ENCODE data around the gene GPR148. TPM values are rescaled to one million over a fixed set of nuclear protein-coding genes. Genes with fewer than 3 reads are reported as not detected.
"Not testable (repeated sequence)": the region's sequence is repeated elsewhere in the genome, so short reads cannot be mapped to it uniquely, and the experiment has no call there.

The GPR148 gene, protein sequence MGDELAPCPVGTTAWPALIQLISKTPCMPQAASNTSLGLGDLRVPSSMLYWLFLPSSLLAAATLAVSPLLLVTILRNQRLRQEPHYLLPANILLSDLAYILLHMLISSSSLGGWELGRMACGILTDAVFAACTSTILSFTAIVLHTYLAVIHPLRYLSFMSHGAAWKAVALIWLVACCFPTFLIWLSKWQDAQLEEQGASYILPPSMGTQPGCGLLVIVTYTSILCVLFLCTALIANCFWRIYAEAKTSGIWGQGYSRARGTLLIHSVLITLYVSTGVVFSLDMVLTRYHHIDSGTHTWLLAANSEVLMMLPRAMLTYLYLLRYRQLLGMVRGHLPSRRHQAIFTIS
- not detected for total RNA-seq

DNA sequence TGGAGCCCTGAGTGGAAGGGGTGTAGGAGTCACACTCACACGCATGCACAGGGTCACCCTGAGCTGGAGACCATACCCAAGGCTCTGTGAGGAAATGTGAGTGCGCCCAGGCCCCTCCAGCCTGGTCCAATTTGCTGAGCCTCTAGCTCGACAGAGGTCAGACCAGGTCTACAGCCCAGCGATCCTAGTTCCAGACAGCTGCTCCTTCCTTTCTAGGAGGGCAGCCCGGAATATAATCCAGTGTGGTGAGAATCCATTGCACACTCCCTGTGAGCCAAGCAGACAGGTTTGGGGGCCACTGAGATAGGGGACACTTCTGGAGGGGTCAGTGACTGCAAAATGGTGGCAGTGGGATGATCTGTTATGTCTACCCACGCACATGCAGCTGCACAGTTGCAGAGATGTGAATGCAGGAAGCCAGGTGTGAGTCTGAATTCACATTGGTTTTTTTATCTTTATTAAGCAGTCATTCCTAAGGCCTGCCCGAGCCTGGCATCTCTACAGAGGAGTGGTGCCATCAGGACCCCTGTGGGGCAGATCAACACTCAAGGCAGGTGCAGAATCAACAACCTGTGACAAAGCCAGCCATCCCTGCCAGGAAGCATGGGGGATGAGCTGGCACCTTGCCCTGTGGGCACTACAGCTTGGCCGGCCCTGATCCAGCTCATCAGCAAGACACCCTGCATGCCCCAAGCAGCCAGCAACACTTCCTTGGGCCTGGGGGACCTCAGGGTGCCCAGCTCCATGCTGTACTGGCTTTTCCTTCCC is at the start of gene GPR148:
Gene GPR148, plus strand, starts transcription at position 522 of the 768 bp plus-strand sequence. Its CDS starts 82 bp downstream, at position 604.
- no peaks in the 10 kb centered on the region for H3K9me3 Mint-ChIP-seq
- H3K36me3 Mint-ChIP-seq (ENCODE audit: low read depth) = no peaks in the 10 kb centered on the region
- H3K27ac Mint-ChIP-seq = peak within 1 kb of the TSS; percentile 80
- peaks cover 24% of the 10 kb centered on the region for H3K27me3 Mint-ChIP-seq
- ChIA-PET CTCF (interaction anchor here (1.1 to 4.7 kb wide), 3 partner anchors 7 to 145 kb away, joined by 4 to 34 read pairs (median 5); no protein-coding TSS in a partner anchor), POLR2A (interaction anchor here (0.9 to 1.6 kb wide), 5 partner anchors 18 to 386 kb away, joined by 3 to 4 read pairs (median 3); partner anchors contain the start of gene IMP4)
- DNase-seq = no peak
- peaks cover 38% of the 10 kb centered on the region for H3K4me1 Mint-ChIP-seq
- H3K4me3 Mint-ChIP-seq = peak within 1 kb of the TSS; percentile 76

DNA sequence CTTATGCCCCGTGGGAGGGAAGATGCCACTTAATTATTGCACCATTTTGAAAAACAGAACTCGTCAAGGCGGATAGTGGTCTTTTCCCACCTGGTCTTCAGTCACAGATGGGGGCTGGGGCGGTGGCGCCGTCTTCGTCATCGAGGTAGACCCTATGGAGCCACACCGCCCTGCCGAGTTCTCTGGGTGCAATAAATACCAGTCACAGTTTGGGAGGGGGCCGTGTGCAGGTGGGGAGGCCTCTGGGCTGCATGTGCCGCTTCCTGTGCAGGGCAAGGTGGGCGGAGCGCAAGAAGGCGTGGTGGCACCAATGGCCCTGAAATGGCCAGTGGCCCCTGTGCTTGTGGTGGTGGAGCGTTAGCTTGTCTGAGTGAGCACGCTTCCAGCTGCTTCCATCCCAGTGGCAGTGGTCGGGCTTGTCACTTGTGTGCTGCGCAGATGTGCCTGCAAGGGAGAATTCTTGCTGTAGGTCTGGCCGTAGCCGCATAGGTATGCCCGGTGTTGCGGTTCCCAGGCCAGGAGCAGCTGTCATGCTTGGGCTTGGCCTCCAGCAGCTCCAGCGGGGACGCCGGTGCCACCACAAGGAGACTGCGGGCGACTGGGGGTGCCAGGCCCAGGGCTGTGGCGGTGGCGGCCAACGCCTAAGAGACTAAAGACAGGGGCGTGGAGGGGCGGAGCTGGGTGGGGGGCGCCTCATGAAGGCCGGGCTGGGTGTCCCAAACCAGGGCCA is 36.7 kb upstream of the GPR148 start:
- DNase-seq; H3K4me1 Mint-ChIP-seq; POLR2A ChIA-PET; H3K4me3 Mint-ChIP-seq; H3K9me3 Mint-ChIP-seq; H3K36me3 Mint-ChIP-seq (ENCODE audit: low read depth); H3K27ac Mint-ChIP-seq; CTCF ChIA-PET: not testable (repeated sequence)
- peaks cover 16% of the 10 kb centered on the region for H3K27me3 Mint-ChIP-seq

DNA sequence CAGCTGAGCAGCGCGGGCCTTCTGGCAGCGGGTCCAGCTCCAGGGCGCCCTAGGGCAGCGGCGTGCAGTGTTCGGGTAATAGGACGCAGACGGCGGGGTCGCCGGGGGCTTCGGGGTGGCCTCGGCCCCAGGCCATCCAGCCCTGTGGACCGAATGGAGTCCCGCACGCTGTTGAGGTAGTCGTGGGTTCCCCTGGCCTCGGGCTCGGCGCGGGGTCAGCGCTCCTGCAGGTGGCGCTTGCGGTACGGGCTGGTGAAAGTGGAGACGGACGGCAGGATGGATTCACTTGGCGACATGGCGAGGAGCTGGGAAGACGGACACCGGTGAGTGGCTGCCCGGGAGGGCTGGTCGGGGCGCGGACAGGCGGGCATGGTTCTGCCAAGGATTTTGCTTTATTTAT is 35.4 kb upstream of the GPR148 start:
- DNase-seq = peak; percentile 21
- H3K36me3 Mint-ChIP-seq (ENCODE audit: low read depth) = not testable (repeated sequence)

DNA sequence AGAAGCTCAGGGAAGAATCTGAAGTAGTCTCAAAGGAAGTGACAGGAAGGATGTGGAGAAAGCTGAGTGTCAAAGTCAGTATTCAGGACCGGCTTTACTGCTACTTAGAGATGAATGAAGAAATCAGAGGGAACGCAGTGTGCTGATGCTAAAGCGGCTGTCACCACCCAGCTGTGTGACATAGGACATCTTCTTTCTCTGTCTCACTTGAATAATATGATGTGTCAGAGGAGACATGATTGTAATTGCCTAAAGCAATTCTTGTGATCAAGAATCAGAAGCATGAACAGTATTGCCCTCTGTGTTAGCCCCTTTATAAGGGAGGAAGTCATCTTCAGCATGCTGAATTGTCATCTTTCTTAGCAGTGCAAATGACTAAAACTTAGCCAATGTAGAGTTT is 25.6 kb upstream of the GPR148 start:
- CTCF ChIA-PET; H3K36me3 Mint-ChIP-seq (ENCODE audit: low read depth); H3K4me3 Mint-ChIP-seq; H3K27ac Mint-ChIP-seq; DNase-seq; H3K9me3 Mint-ChIP-seq; POLR2A ChIA-PET; H3K4me1 Mint-ChIP-seq: not testable (repeated sequence)
- peaks cover 11% of the 10 kb centered on the region for H3K27me3 Mint-ChIP-seq

More for the DNA sequence above, 35.4 kb upstream of the GPR148 start:
- H3K9me3 Mint-ChIP-seq, H3K4me1 Mint-ChIP-seq, H3K4me3 Mint-ChIP-seq, H3K27ac Mint-ChIP-seq, CTCF ChIA-PET, POLR2A ChIA-PET: not testable (repeated sequence)
- peaks cover 16% of the 10 kb centered on the region for H3K27me3 Mint-ChIP-seq

DNA sequence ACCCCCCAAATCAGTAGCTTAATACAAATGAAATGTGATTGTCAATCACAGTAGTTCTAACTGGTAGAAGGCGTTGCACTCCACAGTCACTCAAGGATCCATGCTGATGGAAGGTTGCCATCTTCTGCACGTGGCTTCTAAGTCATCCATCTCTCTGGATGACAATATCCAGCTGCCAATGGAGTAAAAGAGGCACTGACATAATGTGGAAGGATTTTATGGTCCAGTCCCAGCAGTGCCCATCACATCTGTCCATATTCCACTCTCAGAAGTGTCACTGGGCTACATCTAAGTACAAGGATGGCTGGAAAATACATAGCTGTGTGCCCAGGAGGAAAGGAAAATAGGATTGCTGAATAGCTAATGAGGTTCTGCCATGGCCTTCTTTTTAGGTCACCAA is 14.1 kb upstream of the GPR148 start:
- H3K27ac Mint-ChIP-seq; H3K27me3 Mint-ChIP-seq; POLR2A ChIA-PET; H3K9me3 Mint-ChIP-seq; H3K4me3 Mint-ChIP-seq; H3K4me1 Mint-ChIP-seq; H3K36me3 Mint-ChIP-seq (ENCODE audit: low read depth); DNase-seq; CTCF ChIA-PET: not testable (repeated sequence)

DNA sequence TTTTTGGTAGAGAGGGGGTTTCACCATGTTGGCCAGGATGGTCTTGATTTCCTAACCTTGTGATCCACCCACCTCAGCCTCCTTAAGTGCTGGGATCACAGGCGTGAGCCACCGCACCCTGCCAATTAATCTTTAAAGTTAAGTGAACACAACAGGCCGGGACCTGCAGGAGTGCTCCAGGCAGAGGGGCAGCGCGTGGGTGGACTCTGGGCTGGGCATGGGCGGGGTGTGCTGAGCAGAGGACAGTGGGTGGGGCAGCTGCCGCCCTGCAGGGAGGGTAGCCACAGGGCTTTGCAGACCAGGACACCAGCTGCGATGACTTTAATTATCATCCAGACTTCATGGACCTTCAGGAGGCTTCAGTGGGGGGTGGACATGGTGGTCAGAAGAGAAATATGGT is 8.8 kb upstream of the GPR148 start:
- DNase-seq = no peak
- no peaks in the 10 kb centered on the region for H3K36me3 Mint-ChIP-seq (ENCODE audit: low read depth)

DNA sequence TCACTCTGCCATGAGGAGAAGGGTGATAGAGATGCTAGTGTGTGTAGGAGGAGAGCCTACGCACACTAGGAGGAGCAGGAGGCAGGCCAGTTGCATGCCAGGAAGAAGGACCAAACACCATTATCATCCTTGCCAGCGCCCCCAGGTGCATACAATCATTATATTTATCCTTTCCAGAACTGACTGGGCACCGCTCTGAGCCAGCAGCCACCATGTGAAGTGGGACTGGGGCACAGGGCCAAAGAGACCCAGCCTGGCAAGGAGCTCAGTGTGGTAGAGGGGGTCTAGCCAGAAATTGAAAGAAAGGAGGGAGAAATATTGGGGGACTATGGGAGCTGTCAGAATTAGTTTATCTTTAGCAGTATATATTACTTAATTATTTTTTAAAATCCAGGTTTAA is 8.3 kb upstream of the GPR148 start:
- Mint-ChIP-seq H3K9me3 (no peaks in the 10 kb centered on the region), H3K36me3 (ENCODE audit: low read depth) (no peaks in the 10 kb centered on the region), H3K4me1 (no peaks in the 10 kb centered on the region), H3K27me3 (peaks cover 22% of the 10 kb centered on the region), H3K4me3 (no peak overlapping the region), H3K27ac (no peak overlapping the region)
- no peak for DNase-seq
- POLR2A ChIA-PET = no interaction called here
- CTCF ChIA-PET = no interaction called here

More for the DNA sequence above, 8.8 kb upstream of the GPR148 start:
- no peak overlapping the region for H3K4me3 Mint-ChIP-seq
- H3K27me3 Mint-ChIP-seq = peaks cover 22% of the 10 kb centered on the region
- no peaks in the 10 kb centered on the region for H3K4me1 Mint-ChIP-seq
- no peaks in the 10 kb centered on the region for H3K9me3 Mint-ChIP-seq
- POLR2A ChIA-PET = no interaction called here
- CTCF ChIA-PET = no interaction called here
- H3K27ac Mint-ChIP-seq = no peak overlapping the region

DNA sequence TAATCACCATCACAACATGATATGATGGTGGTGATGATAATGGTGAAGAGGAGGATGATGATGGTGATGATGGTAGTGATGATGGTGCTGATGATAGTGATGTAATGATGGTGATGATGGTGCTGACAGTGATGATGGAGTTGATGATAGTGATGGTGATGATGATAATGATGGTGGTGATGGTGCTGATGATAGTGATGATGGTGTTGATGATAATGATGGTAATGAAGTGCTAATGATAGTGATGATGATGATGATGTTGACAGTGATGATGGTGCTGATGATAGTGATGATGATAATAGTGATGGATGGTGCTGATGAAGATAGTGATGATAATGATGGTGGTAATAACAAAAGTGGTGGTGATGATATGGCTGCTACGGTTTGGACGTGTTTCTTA is 4.4 kb upstream of the GPR148 start:
- Mint-ChIP-seq H3K27ac (no peak overlapping the region), H3K4me1 (peaks cover 29% of the 10 kb centered on the region), H3K27me3 (peaks cover 22% of the 10 kb centered on the region), H3K9me3 (no peaks in the 10 kb centered on the region), H3K36me3 (ENCODE audit: low read depth) (no peaks in the 10 kb centered on the region), H3K4me3 (no peak overlapping the region)
- ChIA-PET POLR2A (no interaction called here), CTCF (no interaction called here)
- DNase-seq = no peak

DNA sequence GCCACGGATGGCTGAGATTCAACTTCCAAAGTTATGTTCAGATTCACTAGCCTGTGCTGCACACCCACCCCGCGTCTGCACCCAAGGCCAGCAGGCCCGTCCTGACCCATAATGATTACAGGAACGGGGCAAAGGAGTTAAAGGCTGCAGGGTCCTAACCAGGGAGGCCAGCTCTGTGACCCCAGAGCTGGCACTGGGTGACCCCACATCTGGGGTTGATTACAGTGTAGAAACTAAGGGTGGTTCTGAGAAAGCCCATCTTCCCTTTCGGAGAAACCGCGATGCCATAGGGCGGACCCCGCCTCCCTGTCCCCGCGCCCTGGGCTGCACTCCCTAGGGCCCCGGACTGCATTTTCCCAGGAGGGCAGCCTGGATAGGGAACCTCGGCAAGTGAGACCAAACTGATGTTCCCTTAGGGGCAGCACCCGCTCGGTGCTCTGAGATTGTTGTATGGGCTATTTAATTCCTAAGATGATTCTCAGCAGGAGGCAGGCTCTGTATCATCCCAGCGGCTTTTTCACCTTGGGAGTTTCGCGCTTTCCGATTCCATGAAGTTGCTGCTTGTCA is 2.2 kb upstream of the GPR148 start:
- ChIA-PET CTCF (interaction anchor here (1.0 to 4.7 kb wide), 2 partner anchors 71 to 148 kb away, joined by 3 to 34 read pairs; no protein-coding TSS in a partner anchor), POLR2A (interaction anchor here (1.0 to 1.9 kb wide), 2 partner anchors 71 to 74 kb away, joined by 3 to 12 read pairs; no protein-coding TSS in a partner anchor)
- no peaks in the 10 kb centered on the region for H3K36me3 Mint-ChIP-seq (ENCODE audit: low read depth)
- peak overlapping the region; percentile 80 for H3K27ac Mint-ChIP-seq
- peaks cover 31% of the 10 kb centered on the region for H3K27me3 Mint-ChIP-seq
- H3K9me3 Mint-ChIP-seq = no peaks in the 10 kb centered on the region
- peaks cover 38% of the 10 kb centered on the region for H3K4me1 Mint-ChIP-seq
- peak overlapping the region; percentile 76 for H3K4me3 Mint-ChIP-seq
- no peak for DNase-seq

DNA sequence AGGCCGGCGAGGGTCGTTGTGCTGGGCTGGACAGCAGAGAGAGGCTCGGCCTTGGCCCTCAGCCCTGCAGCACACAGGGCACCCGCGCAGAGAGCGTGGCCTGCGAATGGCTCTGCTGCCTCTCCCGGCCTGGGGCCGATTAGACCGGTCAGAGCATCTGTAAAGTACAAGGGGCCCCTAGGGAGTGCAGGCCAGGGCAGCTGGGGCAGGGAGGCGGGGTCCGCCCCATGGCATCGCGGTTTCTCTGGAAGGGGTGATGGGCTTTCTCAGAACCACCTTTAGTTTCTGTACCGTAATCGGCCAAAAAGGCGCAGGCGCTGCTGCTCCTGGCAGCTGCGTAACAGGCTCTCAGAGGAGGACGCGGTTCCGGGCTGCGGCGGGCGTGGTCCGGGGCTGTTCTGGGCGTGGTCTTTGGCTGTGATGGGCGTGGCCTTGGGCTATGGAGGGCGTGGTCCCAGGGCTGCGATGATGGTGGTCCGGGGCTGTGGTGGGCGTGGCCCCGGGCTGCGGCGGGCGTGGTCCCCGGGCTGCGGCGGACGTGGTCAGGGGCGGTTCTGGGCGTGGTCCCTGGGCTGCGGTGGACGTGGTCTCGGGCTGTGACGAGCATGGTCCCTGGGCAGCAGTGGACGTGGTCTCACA is 1.5 kb upstream of the GPR148 start:
- ChIA-PET POLR2A (interaction anchor here (1.0 to 1.9 kb wide), 3 partner anchors 70 to 355 kb away, joined by 3 to 12 read pairs (median 4); no protein-coding TSS in a partner anchor), CTCF (interaction anchor here (1.0 to 4.7 kb wide), 4 partner anchors 9 to 148 kb away, joined by 3 to 34 read pairs (median 4); no protein-coding TSS in a partner anchor)
- Mint-ChIP-seq H3K4me1 (peaks cover 38% of the 10 kb centered on the region), H3K27me3 (peaks cover 25% of the 10 kb centered on the region), H3K36me3 (ENCODE audit: low read depth) (no peaks in the 10 kb centered on the region), H3K4me3 (peak overlapping the region; percentile 76), H3K9me3 (no peaks in the 10 kb centered on the region), H3K27ac (peak overlapping the region; percentile 80)
- peak; percentile 94 for DNase-seq

DNA sequence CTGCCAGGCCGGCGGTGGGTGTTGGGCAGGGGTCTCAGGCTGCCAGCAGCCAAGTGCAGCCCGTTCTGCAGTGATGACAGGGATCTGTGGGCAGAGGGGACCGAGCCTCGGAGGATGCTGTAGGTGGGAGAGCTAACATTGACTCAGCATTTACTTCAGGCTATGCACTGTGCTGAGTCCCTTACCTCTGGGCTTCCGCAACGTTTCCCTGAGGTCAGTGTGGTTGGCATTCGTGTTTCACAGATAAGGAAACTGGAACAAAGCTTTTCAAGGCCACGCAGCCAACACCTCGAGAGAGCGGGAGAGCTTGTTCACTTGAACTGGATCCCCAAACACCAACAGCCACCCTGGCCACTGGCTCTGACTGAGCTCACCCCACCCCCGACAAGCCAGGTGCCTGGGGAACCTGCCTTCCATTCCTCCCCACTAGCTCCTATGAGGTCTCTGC is 839 bp upstream of the GPR148 start:
- ChIA-PET CTCF (interaction anchor here (1.1 to 4.7 kb wide), 3 partner anchors 8 to 145 kb away, joined by 4 to 34 read pairs (median 5); no protein-coding TSS in a partner anchor), POLR2A (interaction anchor here (0.9 to 1.9 kb wide), 6 partner anchors 19 to 385 kb away, joined by 3 to 12 read pairs (median 4); partner anchors contain the start of gene IMP4)
- Mint-ChIP-seq H3K36me3 (ENCODE audit: low read depth) (no peaks in the 10 kb centered on the region), H3K27ac (peak overlapping the region; percentile 80), H3K27me3 (peaks cover 24% of the 10 kb centered on the region), H3K9me3 (no peaks in the 10 kb centered on the region), H3K4me1 (peaks cover 38% of the 10 kb centered on the region), H3K4me3 (peak overlapping the region; percentile 76)
- DNase-seq = peak; percentile 71

Data from activated CD4-positive, alpha-beta memory T cell treated with anti-CD3 and anti-CD28 coated beads, Interleukin-2, amount 10 ng/mL, durations not matched to agents 7 days and 5 days (primary cell).